ENCODE data around the gene FHIP1B.

Gene FHIP1B

GRCh38 chr11:6232899-6233298, 1.5 kb downstream of the FHIP1B start:
- DNase-seq (ENCODE audit: low read depth), result no peak
- H3K4me3 ChIP-seq (ENCODE audit: low read depth, low read length), result no peak overlapping the region
- no peak for TF ChIP-seq CTCF (IDR thresholded peaks at IDR 0.05; ENCODE audit: low read depth, low read length, missing control alignments)
- in situ Hi-C loops (cut with HindIII; ENCODE audit: low sequenced_read_pairs), result no loop called here

- in situ Hi-C loops (cut with HindIII; ENCODE audit: low sequenced_read_pairs), result no loop called here
- DNase-seq (ENCODE audit: low read depth), result no peak
- no peak for TF ChIP-seq CTCF (IDR thresholded peaks at IDR 0.05; ENCODE audit: low read depth, low read length, missing control alignments)
- no peak overlapping the region for H3K4me3 ChIP-seq (ENCODE audit: low read depth, low read length)
Observed at GRCh38 chr11:6229911-6230310, 4.5 kb downstream of the FHIP1B start.

GRCh38 chr11:6228520-6228919, 5.9 kb downstream of the FHIP1B start:
- in situ Hi-C loops (cut with HindIII; ENCODE audit: low sequenced_read_pairs), result no loop called here

GRCh38 chr11:6225896-6226295, 8.5 kb downstream of the FHIP1B start:
- in situ Hi-C loops (cut with HindIII; ENCODE audit: low sequenced_read_pairs), result no loop called here
- H3K4me3 ChIP-seq (ENCODE audit: low read depth, low read length), result no peak overlapping the region
- no peak for TF ChIP-seq CTCF (IDR thresholded peaks at IDR 0.05; ENCODE audit: low read depth, low read length, missing control alignments)
- DNase-seq (ENCODE audit: low read depth), result no peak

More at GRCh38 chr11:6228520-6228919, 5.9 kb downstream of the FHIP1B start:
- TF ChIP-seq CTCF (IDR thresholded peaks at IDR 0.05; ENCODE audit: low read depth, low read length, missing control alignments), result no peak
- no peak overlapping the region for H3K4me3 ChIP-seq (ENCODE audit: low read depth, low read length)
- DNase-seq (ENCODE audit: low read depth), result no peak

GRCh38 chr11:6225024-6225423, 9.4 kb downstream of the FHIP1B start:
- TF ChIP-seq CTCF (IDR thresholded peaks at IDR 0.05; ENCODE audit: low read depth, low read length, missing control alignments), result no peak
- in situ Hi-C loops (cut with HindIII; ENCODE audit: low sequenced_read_pairs), result no loop called here
- H3K4me3 ChIP-seq (ENCODE audit: low read depth, low read length), result no peak overlapping the region
- no peak for DNase-seq (ENCODE audit: low read depth)

- H3K4me3 ChIP-seq (ENCODE audit: low read depth, low read length), result no peak overlapping the region
- in situ Hi-C loops (cut with HindIII; ENCODE audit: low sequenced_read_pairs), result no loop called here
- no peak for DNase-seq (ENCODE audit: low read depth)
- no peak for TF ChIP-seq CTCF (IDR thresholded peaks at IDR 0.05; ENCODE audit: low read depth, low read length, missing control alignments)
Observed at GRCh38 chr11:6224421-6224820, 10.0 kb downstream of the FHIP1B start.

- in situ Hi-C loops (cut with HindIII; ENCODE audit: low sequenced_read_pairs), result no loop called here
- no peak overlapping the region for H3K4me3 ChIP-seq (ENCODE audit: low read depth, low read length)
- DNase-seq (ENCODE audit: low read depth), result no peak
- no peak for TF ChIP-seq CTCF (IDR thresholded peaks at IDR 0.05; ENCODE audit: low read depth, low read length, missing control alignments)
Observed at GRCh38 chr11:6223854-6224253, 10.6 kb downstream of the FHIP1B start.
